K562 (cell line): ENCODE measurements around the gene SDF4. TPM values are rescaled to one million over a fixed set of nuclear protein-coding genes. Genes with fewer than 3 reads are reported as not detected.
A peak's percentile ranks its signal among the peaks of the same experiment; 100 is the strongest.

Source experiments
- CREB1 ChIP-seq, 2 experiments: sonication (generic) in 1 of 2; formaldehyde crosslinking in 1 of 2; IDR thresholded peaks; 2 replicates each; pipeline versions ENCODE4 v1.6.1 to v1.8.0; 2012 to 2022; ENCODE audit warnings: inconsistent platforms in 1 of 2, mild to moderate bottlenecking in 1 of 2, missing genetic modification reagents in 1 of 2, moderate library complexity in 1 of 2
- E2F1 ChIP-seq: sonication (generic); formaldehyde crosslinking; IDR thresholded peaks from 2 replicates; pipeline ENCODE4 v1.8.1; 2023; ENCODE audit warnings: mild to moderate bottlenecking, missing genetic modification reagents, moderate library complexity
- EHMT2 ChIP-seq: fragments of 450-650 bp; IDR thresholded peaks from 2 replicates; pipeline ENCODE4 v1.6.1; 2018; ENCODE audit warnings: antibody characterized with exemption
- ETV5 ChIP-seq: sonication (generic); formaldehyde crosslinking; IDR thresholded peaks from 2 replicates; pipeline ENCODE4 v1.4.0; 2020; ENCODE audit warnings: low read depth, mild to moderate bottlenecking, missing genetic modification reagents
- HDGF ChIP-seq: fragments of 450-650 bp; IDR thresholded peaks from 2 replicates; pipeline ENCODE4 v1.6.1; 2016
- HES1 ChIP-seq: fragments of 450-650 bp; IDR thresholded peaks from 2 replicates; pipeline ENCODE4 v1.6.1; 2016; ENCODE audit warnings: low read depth, mild to moderate bottlenecking, moderate library complexity
- HMG20A ChIP-seq: fragments of 450-650 bp; formaldehyde crosslinking; conservative IDR thresholded peaks from 2 replicates; pipeline ENCODE4 v1.4.0; 2020; ENCODE audit warnings: mild to moderate bottlenecking, mixed read lengths
- HNRNPK ChIP-seq: fragments of 200-400 bp; formaldehyde crosslinking; IDR thresholded peaks from one replicate; pipeline ENCODE4 v1.6.1; 2018; ENCODE audit warnings: mild to moderate bottlenecking, low read depth, low read length; ENCODE audit not compliant: poor library complexity, severe bottlenecking
- HOMEZ ChIP-seq: fragments of 250-450 bp; sonication (Bioruptor Pico); IDR thresholded peaks from 2 replicates; pipeline ENCODE4 v1.4.0; 2020; ENCODE audit warnings: mild to moderate bottlenecking, moderate library complexity
- LCOR ChIP-seq: sonication (generic); formaldehyde crosslinking; IDR thresholded peaks from 2 replicates; pipeline ENCODE4 v1.8.0; 2022; ENCODE audit warnings: mild to moderate bottlenecking, missing genetic modification reagents
- MED1 ChIP-seq: sonication (generic); formaldehyde crosslinking; IDR thresholded peaks from 2 replicates; pipeline ENCODE4 v1.8.1; 2023; ENCODE audit warnings: missing genetic modification reagents, borderline replicate concordance
- MTA2 ChIP-seq: fragments of 450-650 bp; IDR thresholded peaks from 2 replicates; pipeline ENCODE4 v1.6.1; 2016; ENCODE audit warnings: low read depth
- PHTF2 ChIP-seq: fragments of 250-450 bp; sonication (Bioruptor Pico); IDR thresholded peaks from 2 replicates; pipeline ENCODE4 v1.5.0; 2021; ENCODE audit warnings: mild to moderate bottlenecking
- PYGO2 ChIP-seq: fragments of 450-650 bp; IDR thresholded peaks from 2 replicates; pipeline ENCODE4 v1.6.1; 2016; ENCODE audit warnings: mild to moderate bottlenecking, missing genetic modification characterization, moderate library complexity, missing compliant biosample characterization
- RBBP5 ChIP-seq: fragments of 200-600 bp; sonication (generic); IDR thresholded peaks from 2 replicates; pipeline ENCODE4 v1.6.1; 2012; ENCODE audit warnings: borderline replicate concordance, mild to moderate bottlenecking, low read length, control low read depth, inconsistent platforms; ENCODE audit not compliant: insufficient read depth, poor library complexity, severe bottlenecking
- SOX6 ChIP-seq: fragments of 450-650 bp; IDR thresholded peaks from 2 replicates; pipeline ENCODE4 v1.6.1; 2014; ENCODE audit warnings: mild to moderate bottlenecking
- SRSF9 ChIP-seq: fragments of 200-400 bp; formaldehyde crosslinking; IDR thresholded peaks from 2 replicates; pipeline ENCODE4 v1.6.1; 2017; ENCODE audit warnings: low read depth, low read length, borderline replicate concordance
- TGIF2 ChIP-seq: sonication (generic); formaldehyde crosslinking; IDR thresholded peaks from 2 replicates; pipeline ENCODE4 v1.8.1; 2022; ENCODE audit warnings: mild to moderate bottlenecking, missing genetic modification reagents, moderate library complexity
- YY1 ChIP-seq, 3 experiments: IDR thresholded peaks; 2 replicates each; pipeline ENCODE4 v1.6.1; 2011; ENCODE audit warnings: low read length in 2 of 3, mild to moderate bottlenecking in 2 of 3, moderate library complexity in 2 of 3, borderline replicate concordance in 1 of 3, control low read depth in 1 of 3, low read depth in 1 of 3; ENCODE audit not compliant: insufficient read depth in 3 of 3, insufficient replicate concordance in 2 of 3, control insufficient read depth in 1 of 3, insufficient read length in 1 of 3; ENCODE audit errors: extremely low read depth in 1 of 3
- ZNF311 ChIP-seq: fragments of 250-450 bp; sonication (Bioruptor Pico); IDR thresholded peaks from 2 replicates; pipeline ENCODE4 v1.4.0; 2020; ENCODE audit warnings: mild to moderate bottlenecking, moderate library complexity
- ZNF644 ChIP-seq: fragments of 200-800 bp; sonication (Bioruptor generic); IDR thresholded peaks from 2 replicates; pipeline ENCODE4 v1.6.1; 2016; ENCODE audit warnings: low read depth, missing genetic modification characterization, missing compliant biosample characterization
- ZNF668 ChIP-seq: fragments of 250-450 bp; sonication (Bioruptor Pico); IDR thresholded peaks from 2 replicates; pipeline ENCODE4 v1.8.0; 2022; ENCODE audit warnings: mild to moderate bottlenecking, inconsistent platforms
- polyA plus RNA-seq, 8 experiments: library from polyadenylated mRNA; depleted of rRNA in 4 of 8; stranded (reverse) in 5 of 8; unstranded in 3 of 8; fragments of >200 nt; fragmentation: Nextera tagmentation in 2 of 8; fragmentation: Illumina TruSeq in 1 of 8; extraction: Ambion mirVana in 2 of 8; extraction: Trizol in 1 of 8; gene quantifications; 2 replicates each; pipeline versions ENCODE4 v1.2.1 to v1.2.3, GENCODE V29; 2011 to 2014; ENCODE audit warnings: inconsistent platforms in 1 of 8, missing spikeins in 1 of 8
- total RNA-seq, 7 experiments: library from RNA; depleted of rRNA in 6 of 7; stranded (reverse); fragments of >200 nt in 6 of 7; fragmentation: Illumina TruSeq in 2 of 7; extraction: Trizol in 2 of 7; gene quantifications; 2 replicates each; pipeline versions ENCODE4 v1.2.1 to v1.2.3, GENCODE V29; 2011 to 2021; ENCODE audit warnings: low replicate concordance in 1 of 7
- TF ChIP-seq, protein P1 (sequence below): fragments of 450-650 bp; IDR thresholded peaks from 2 replicates; pipeline ENCODE4 v1.6.1; 2017; ENCODE audit warnings: mild to moderate bottlenecking, moderate library complexity

Gene SDF4
- total and polyA plus RNA-seq, 9 of the 15 experiments (the other 6 are each of a cell fraction or from before 2014, with no cell fraction given) = 0.35 to 160 (median 65.2) TPM

GRCh38 chr1:1200876-1201810 is 30.7 kb downstream of the SDF4 start (continued):
- no peak for TF ChIP-seq ZNF668
- TF ChIP-seq LCOR (CRISPR knock-in tag) = no peak
- no peak for TF ChIP-seq ZNF644
- no peak for TF ChIP-seq MED1 (CRISPR knock-in tag)
- no peak for TF ChIP-seq SOX6
- no peak for TF ChIP-seq HDGF
- TF ChIP-seq CREB1 (IDR thresholded peaks at IDR 0.05) = peak; percentile 87
- TF ChIP-seq CREB1 (CRISPR knock-in tag; IDR thresholded peaks at IDR 0.05) = peak; percentile 66
- TF ChIP-seq RBBP5 = no peak
- no peak for TF ChIP-seq TGIF2 (CRISPR knock-in tag)
- TF ChIP-seq HES1 = no peak
- TF ChIP-seq, protein P1, sequence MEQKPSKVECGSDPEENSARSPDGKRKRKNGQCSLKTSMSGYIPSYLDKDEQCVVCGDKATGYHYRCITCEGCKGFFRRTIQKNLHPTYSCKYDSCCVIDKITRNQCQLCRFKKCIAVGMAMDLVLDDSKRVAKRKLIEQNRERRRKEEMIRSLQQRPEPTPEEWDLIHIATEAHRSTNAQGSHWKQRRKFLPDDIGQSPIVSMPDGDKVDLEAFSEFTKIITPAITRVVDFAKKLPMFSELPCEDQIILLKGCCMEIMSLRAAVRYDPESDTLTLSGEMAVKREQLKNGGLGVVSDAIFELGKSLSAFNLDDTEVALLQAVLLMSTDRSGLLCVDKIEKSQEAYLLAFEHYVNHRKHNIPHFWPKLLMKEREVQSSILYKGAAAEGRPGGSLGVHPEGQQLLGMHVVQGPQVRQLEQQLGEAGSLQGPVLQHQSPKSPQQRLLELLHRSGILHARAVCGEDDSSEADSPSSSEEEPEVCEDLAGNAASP = no peak
- TF ChIP-seq HMG20A (CRISPR knock-in tag) = no peak
- peak; percentile 29; the same call in 1 of the 2 replicates for TF ChIP-seq E2F1 (CRISPR knock-in tag)
- TF ChIP-seq ETV5 = 0 out of 2 replicates have a peak, but pooled peaks have one; percentile 37
- no peak for TF ChIP-seq PHTF2 (CRISPR knock-in tag)
- TF ChIP-seq PYGO2 (tag) = no peak
- no peak for TF ChIP-seq HNRNPK
- no peak for TF ChIP-seq SRSF9
- TF ChIP-seq EHMT2 = no peak
- no peak for TF ChIP-seq HOMEZ (CRISPR knock-in tag)
- TF ChIP-seq ZNF311 (CRISPR knock-in tag) = no peak
- no peak for TF ChIP-seq MTA2
- TF ChIP-seq YY1 (IDR thresholded peaks at IDR 0.05; ENCODE audit: borderline replicate concordance in 1 of 3, control insufficient read depth in 1 of 3, extremely low read depth in 1 of 3, insufficient read depth in 3 of 3, insufficient read length in 1 of 3, insufficient replicate concordance in 2 of 3, low read depth in 1 of 3, low read length in 2 of 3) = peak in 2 of 3 experiments; percentile 17 to 49
